Left lung (tissue), 10 donors: ENCODE data around the gene LRRC61. TPM values are rescaled to one million over a fixed set of nuclear protein-coding genes. Genes with fewer than 3 reads are reported as not detected.

Source experiments
- ATAC-seq: fragments of 200-7000 bp; cut with Tn5 transposase; one replicate; pipeline ENCODE4 v1.9.1; 2020; ENCODE audit warnings: moderate library complexity
- DNase-seq, 4 donors: peaks; one replicate each; pipeline ENCODE4 v3.0.0-alpha.2; 2013 to 2020
- H3K27ac ChIP-seq, 2 donors: fragments of 200-600 bp; sonication (generic) in 1 of 2; one replicate each; pipeline versions ENCODE4 v1.5.0 to v1.8.0; 2020 to 2021
- H3K27me3 ChIP-seq, 2 donors: fragments of 200-600 bp; sonication (generic) in 1 of 2; one replicate each; pipeline versions ENCODE4 v1.5.0 to v1.8.0; 2020 to 2021
- H3K36me3 ChIP-seq, 2 donors: fragments of 200-600 bp; sonication (generic) in 1 of 2; one replicate each; pipeline versions ENCODE4 v1.5.0 to v1.8.0; 2020 to 2021
- H3K4me1 ChIP-seq, 2 donors: fragments of 200-600 bp; one replicate each; pipeline ENCODE4 v1.8.0; 2021
- H3K4me3 ChIP-seq, 2 donors: fragments of 200-600 bp; sonication (generic) in 1 of 2; one replicate each; pipeline versions ENCODE4 v1.5.0 to v1.8.0; 2020 to 2021; ENCODE audit warnings: mild to moderate bottlenecking in 1 of 2
- H3K9me3 ChIP-seq, 2 donors: fragments of 200-600 bp; sonication (generic) in 1 of 2; one replicate each; pipeline versions ENCODE4 v1.5.0 to v1.8.0; 2020 to 2021
- intact Hi-C, 2 donors: fragments of 100-400 bp; cut with DNase I; formaldehyde crosslinking; loops; one replicate each; pipeline versions ENCODE4 v1.11.2 to v1.14.2; 2022
- polyA plus RNA-seq, 6 donors: library from polyadenylated mRNA; unstranded; fragments of 120-200 nt; gene quantifications; one replicate each; pipeline ENCODE4 v1.2.1, GENCODE V29; 2013; ENCODE audit not compliant: insufficient read length in 6 of 6
- total RNA-seq, 2 donors: library from RNA; stranded (reverse); fragmentation: NEBNext Ultra II Directional; extraction: Animal tissue kit (Norgen Biotek cat#: 25700); gene quantifications; one replicate each; pipeline ENCODE4 v1.2.1, GENCODE V29; 2021
- TF ChIP-seq, protein P1 (sequence below), 2 donors: fragments of 200-600 bp; sonication (generic) in 1 of 2; IDR thresholded peaks; one replicate each; pipeline versions ENCODE4 v1.5.0 to v1.8.0; 2021; ENCODE audit warnings: antibody characterized with exemption in 2 of 2
- donor health status: DM: no; HTN: yes; CAD: no.
- donor health status: DM: no; HTN: no; CAD: no.

The LRRC61 gene
- total and polyA plus RNA-seq, 8 donors, result 9.0 to 22.5 (median 19.3) TPM

DNA sequence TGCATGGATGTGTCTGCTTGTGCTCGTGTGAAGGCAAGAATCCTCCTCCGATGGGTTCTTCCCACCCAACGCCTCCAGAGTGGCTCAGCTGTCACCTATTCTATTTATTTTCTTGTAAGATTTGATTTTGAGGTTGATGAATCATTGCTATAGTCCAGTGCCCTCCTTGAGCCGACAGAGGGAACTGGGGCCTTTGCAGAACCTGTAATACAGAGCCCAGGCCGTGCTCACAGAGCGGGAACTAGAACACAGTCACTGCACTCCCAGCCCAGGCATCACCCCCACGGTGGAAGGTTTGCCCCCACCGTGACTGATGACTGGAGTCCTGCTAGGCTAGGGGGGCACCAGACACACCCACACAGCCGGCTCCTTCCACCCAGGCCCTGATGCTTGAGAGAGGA is 16.3 kb downstream of the LRRC61 start:
- no peaks in the 10 kb centered on the region for H3K9me3 ChIP-seq
- intact Hi-C loops, result no loop called here
- peaks cover 8 to 50% of the 10 kb centered on the region in 2 donors for H3K27me3 ChIP-seq
- H3K36me3 ChIP-seq, result peaks cover 0 to 16% of the 10 kb centered on the region in 2 donors
- ATAC-seq, result no peak
- H3K27ac ChIP-seq, result no peak overlapping the region
- DNase-seq, result no peak
- H3K4me3 ChIP-seq, result peak overlapping the region; percentile 44 to 50
- peaks cover 0 to 20% of the 10 kb centered on the region in 2 donors for H3K4me1 ChIP-seq
- TF ChIP-seq, protein P1, sequence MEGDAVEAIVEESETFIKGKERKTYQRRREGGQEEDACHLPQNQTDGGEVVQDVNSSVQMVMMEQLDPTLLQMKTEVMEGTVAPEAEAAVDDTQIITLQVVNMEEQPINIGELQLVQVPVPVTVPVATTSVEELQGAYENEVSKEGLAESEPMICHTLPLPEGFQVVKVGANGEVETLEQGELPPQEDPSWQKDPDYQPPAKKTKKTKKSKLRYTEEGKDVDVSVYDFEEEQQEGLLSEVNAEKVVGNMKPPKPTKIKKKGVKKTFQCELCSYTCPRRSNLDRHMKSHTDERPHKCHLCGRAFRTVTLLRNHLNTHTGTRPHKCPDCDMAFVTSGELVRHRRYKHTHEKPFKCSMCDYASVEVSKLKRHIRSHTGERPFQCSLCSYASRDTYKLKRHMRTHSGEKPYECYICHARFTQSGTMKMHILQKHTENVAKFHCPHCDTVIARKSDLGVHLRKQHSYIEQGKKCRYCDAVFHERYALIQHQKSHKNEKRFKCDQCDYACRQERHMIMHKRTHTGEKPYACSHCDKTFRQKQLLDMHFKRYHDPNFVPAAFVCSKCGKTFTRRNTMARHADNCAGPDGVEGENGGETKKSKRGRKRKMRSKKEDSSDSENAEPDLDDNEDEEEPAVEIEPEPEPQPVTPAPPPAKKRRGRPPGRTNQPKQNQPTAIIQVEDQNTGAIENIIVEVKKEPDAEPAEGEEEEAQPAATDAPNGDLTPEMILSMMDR (IDR thresholded peaks at IDR 0.05), result no peak

DNA sequence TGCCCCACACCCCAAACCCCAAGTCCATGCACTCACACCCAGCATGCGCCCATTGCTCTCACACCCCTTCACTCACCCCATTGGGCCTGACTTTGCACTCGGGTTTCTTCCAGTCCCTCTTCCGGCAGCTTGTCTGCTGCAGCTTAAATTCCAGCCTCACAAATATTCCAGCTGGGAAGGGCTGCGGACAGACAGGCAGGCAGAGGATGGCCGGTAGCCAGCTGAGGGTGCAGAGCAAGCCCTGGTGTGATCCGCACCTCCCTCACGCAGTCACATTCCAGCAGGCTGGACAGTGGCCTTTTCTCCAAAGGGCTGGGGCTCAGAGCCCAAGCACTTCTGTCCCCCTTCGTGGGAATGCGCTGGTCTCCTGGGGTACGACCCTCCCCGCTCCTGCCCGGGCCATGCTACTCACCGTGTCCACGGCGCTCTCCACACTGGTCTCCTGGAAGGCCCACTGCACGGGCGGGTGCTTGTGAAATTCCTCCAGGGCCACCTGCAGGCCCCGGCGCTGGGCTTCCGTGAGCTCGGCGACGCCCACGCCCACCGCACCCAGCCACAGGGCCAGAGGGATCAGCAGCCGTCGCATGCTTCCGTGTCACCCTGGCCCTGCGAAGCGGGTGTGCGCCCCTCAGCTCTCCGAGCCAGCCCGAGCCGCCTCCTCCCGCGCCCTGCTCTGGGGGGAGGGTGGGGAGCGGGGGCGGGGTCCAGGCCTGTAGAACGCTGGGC is 17.0 kb downstream of the LRRC61 start:
- ATAC-seq (peak; percentile 59), DNase-seq (peak in 1 of 4 donors; percentile 44)
- Histone ChIP-seq H3K4me3 (peak overlapping the region; percentile 44 to 50), H3K36me3 (peaks cover 0 to 16% of the 10 kb centered on the region in 2 donors), H3K27me3 (peaks cover 8 to 50% of the 10 kb centered on the region in 2 donors), H3K4me1 (peaks cover 0 to 20% of the 10 kb centered on the region in 2 donors), H3K9me3 (no peaks in the 10 kb centered on the region), H3K27ac (peak overlapping the region in 1 of 2 donors; percentile 73)
- TF ChIP-seq, protein P1 (IDR thresholded peaks at IDR 0.05), result no peak
- intact Hi-C loops, result no loop called here

DNA sequence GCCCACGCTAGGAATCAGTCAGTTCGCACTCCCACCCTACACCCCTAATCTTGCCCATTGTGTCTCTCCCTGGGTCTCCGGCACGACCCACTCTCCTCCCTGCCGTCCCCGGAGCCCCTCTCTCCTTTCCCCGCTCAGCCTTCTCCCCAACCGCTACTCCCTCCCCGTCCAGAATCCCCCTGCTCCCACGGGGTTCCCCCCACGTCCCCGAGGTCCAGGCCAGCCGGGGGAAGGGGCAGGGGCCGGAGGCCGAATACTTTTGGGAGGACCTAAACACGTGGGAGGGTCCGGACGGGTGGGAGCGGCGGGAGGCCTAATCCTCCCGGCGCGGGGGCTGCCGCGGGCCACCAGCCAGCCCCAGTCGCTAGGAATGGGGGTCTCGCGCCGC is 17.7 kb downstream of the LRRC61 start:
- ATAC-seq (no peak), DNase-seq (peak in 1 of 4 donors; percentile 76)
- H3K9me3 ChIP-seq, result no peaks in the 10 kb centered on the region
- H3K27ac ChIP-seq, result peak overlapping the region; percentile 67 to 73
- peaks cover 0 to 16% of the 10 kb centered on the region in 2 donors for H3K36me3 ChIP-seq
- intact Hi-C loops, result no loop called here
- TF ChIP-seq, protein P1 (IDR thresholded peaks at IDR 0.05), result no peak
- peaks cover 8 to 56% of the 10 kb centered on the region in 2 donors for H3K27me3 ChIP-seq
- peaks cover 0 to 20% of the 10 kb centered on the region in 2 donors for H3K4me1 ChIP-seq
- peak overlapping the region; percentile 44 to 50 for H3K4me3 ChIP-seq

DNA sequence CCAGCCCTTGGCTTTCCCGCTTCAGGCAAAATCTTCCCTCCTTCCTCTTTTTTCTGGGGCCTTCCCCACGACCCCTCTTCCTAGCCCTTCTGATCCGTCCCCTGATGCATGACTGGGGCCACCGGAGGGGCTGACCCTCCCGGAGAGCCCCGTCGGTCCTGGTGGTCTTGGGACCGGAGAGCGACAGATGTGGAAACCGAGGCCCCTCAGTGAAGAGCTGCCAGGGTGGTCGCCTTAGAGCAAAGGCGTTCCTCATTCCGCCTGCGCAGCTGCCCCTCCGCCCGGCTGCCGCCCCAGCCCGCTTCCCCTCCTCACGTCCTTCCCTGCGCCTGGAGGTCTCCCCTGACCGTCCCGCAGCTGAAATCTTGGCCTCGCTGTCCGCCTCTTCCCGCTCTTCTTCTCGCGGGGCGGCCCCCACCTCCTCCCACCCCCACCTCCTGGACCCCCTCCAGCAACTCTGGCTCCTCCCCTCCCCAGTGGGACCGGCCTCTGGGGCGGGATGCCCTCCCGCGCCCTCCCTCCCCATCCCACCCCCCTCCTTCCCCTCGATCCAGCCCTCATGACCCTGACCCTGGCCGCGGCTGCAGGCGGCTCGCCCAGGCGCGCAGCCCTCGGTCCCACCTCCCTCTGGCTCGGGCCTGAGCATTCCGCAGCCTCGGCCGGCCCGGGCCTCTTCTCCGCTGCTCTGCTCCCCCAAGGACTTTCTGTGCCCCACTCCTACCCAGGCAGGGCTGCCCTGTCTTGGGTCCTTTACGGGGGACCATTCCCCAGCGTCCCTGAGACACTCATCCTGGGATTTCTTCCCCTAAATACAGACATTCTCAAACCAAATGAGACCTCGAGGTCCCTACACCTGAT is 18.3 kb downstream of the LRRC61 start, which contains the start of gene RARRES2:
RARRES2 (minus strand) TSS at position 367 of the 858 bp plus-strand sequence. CDS start 1,020 bp downstream, outside the sequence.
- TF ChIP-seq, protein P1 (IDR thresholded peaks at IDR 0.05), result no peak
- H3K36me3 ChIP-seq, result peaks cover 0 to 16% of the 10 kb centered on the region in 2 donors
- peak within 1 kb of the TSS; percentile 44 to 50 for H3K4me3 ChIP-seq
- DNase-seq (peak in 3 of 4 donors; percentile 51 to 91 (median 78)), ATAC-seq (peak; percentile 71)
- intact Hi-C loops, result no loop called here
- peaks cover 0 to 20% of the 10 kb centered on the region in 2 donors for H3K4me1 ChIP-seq
- peak within 1 kb of the TSS; percentile 67 to 73 for H3K27ac ChIP-seq
- H3K27me3 ChIP-seq, result peaks cover 8 to 61% of the 10 kb centered on the region in 2 donors
- no peaks in the 10 kb centered on the region for H3K9me3 ChIP-seq

DNA sequence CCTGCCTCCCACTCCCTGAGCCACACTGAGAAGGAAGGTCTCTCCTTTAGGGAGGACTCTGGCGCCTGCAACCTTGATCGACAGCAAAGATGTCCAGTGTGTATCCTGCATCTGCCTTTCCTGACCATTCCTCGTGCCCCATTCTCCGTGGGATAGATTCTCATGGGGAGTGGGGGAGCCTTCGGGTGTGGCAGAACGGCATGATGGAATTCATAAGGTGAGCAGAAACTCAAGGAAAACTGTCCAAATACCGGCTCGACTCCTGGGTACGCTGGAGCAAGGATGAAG is 18.9 kb downstream of the LRRC61 start:
- DNase-seq (no peak), ATAC-seq (no peak)
- H3K4me1 ChIP-seq, result peaks cover 0 to 20% of the 10 kb centered on the region in 2 donors
- TF ChIP-seq, protein P1 (IDR thresholded peaks at IDR 0.05), result no peak
- H3K4me3 ChIP-seq, result no peak overlapping the region
- no peak overlapping the region for H3K27ac ChIP-seq
- intact Hi-C loops, result no loop called here
- no peaks in the 10 kb centered on the region for H3K9me3 ChIP-seq
- peaks cover 0 to 12% of the 10 kb centered on the region in 2 donors for H3K36me3 ChIP-seq
- H3K27me3 ChIP-seq, result peaks cover 8 to 61% of the 10 kb centered on the region in 2 donors
